Neural cell (in vitro differentiated cells): ENCODE measurements around the gene ATXN1L. TPM values are rescaled to one million over a fixed set of nuclear protein-coding genes. Genes with fewer than 3 reads are reported as not detected.

Experiments used
- H2AFZ ChIP-seq: fragments of 200-600, 300-800 bp; sonication (generic), shearing (Covaris generic); 2 replicates; pipeline ENCODE4 v1.6.0; 2014; ENCODE audit warnings: low read depth, mild to moderate bottlenecking, antibody characterized with exemption, low read length, moderate library complexity
- H3F3A ChIP-seq: fragments of 200-600 bp; shearing (Covaris generic); 2 replicates; pipeline ENCODE4 v1.6.1; 2016; ENCODE audit warnings: mild to moderate bottlenecking, moderate library complexity, mixed read lengths, antibody characterized with exemption, low read length; ENCODE audit not compliant: insufficient read depth, poor library complexity, severe bottlenecking
- H3K27ac ChIP-seq: fragments of 200-600, 300-800 bp; sonication (generic), shearing (Covaris generic); 2 replicates; pipeline ENCODE4 v1.5.1; 2014; ENCODE audit warnings: mild to moderate bottlenecking, low read length, moderate library complexity
- H3K27me3 ChIP-seq: fragments of 300-800, 200-600 bp; sonication (generic), shearing (Covaris generic); 2 replicates; pipeline ENCODE4 v1.6.0; 2014; ENCODE audit warnings: mild to moderate bottlenecking, low read depth, low read length, moderate library complexity; ENCODE audit not compliant: insufficient read depth
- H3K36me3 ChIP-seq: fragments of 300-800, 200-600 bp; sonication (generic), shearing (Covaris generic); 2 replicates; pipeline ENCODE4 v1.5.1; 2014; ENCODE audit warnings: mild to moderate bottlenecking, antibody characterized with exemption, low read length, moderate library complexity; ENCODE audit not compliant: insufficient read depth
- H3K4me2 ChIP-seq: fragments of 300-800, 200-600 bp; sonication (generic), shearing (Covaris generic); 2 replicates; pipeline ENCODE4 v1.6.0; 2014; ENCODE audit warnings: mild to moderate bottlenecking, low read length
- H3K4me3 ChIP-seq: fragments of 300-800, 200-600 bp; sonication (generic), shearing (Covaris generic); 2 replicates; pipeline ENCODE4 v1.5.1; 2014; ENCODE audit warnings: mild to moderate bottlenecking, low read length, moderate library complexity
- H3K79me2 ChIP-seq: fragments of 200-600 bp; shearing (Covaris generic); replicated peaks from 2 replicates; pipeline ENCODE4 v1.6.0; 2014; ENCODE audit warnings: mild to moderate bottlenecking, low read length, moderate library complexity; ENCODE audit not compliant: insufficient read depth
- H3K9ac ChIP-seq: fragments of 300-800, 200-600 bp; sonication (generic), shearing (Covaris generic); 2 replicates; pipeline ENCODE4 v1.6.1; 2016; ENCODE audit warnings: mild to moderate bottlenecking, low read length, mixed read lengths
- H3K9me2 ChIP-seq: fragments of 200-600 bp; shearing (Covaris generic); 2 replicates; pipeline ENCODE4 v1.6.1; 2016; ENCODE audit warnings: mild to moderate bottlenecking, low read length, mixed read lengths; ENCODE audit not compliant: insufficient read depth
- H3K9me3 ChIP-seq: fragments of 200-600, 300-800 bp; sonication (generic), shearing (Covaris generic); 2 replicates; pipeline ENCODE4 v1.6.1; 2016; ENCODE audit warnings: mild to moderate bottlenecking, mixed run types, low read length, moderate library complexity, mixed read lengths
- H4K20me1 ChIP-seq: fragments of 200-600 bp; shearing (Covaris generic); 2 replicates; pipeline ENCODE4 v1.6.1; 2016; ENCODE audit warnings: mild to moderate bottlenecking, mixed run types; ENCODE audit not compliant: insufficient read depth
- EP300 ChIP-seq: fragments of 450-650 bp; conservative IDR thresholded peaks from 2 replicates; pipeline ENCODE4 v1.6.1; 2014; ENCODE audit warnings: antibody characterized with exemption, mild to moderate bottlenecking, moderate library complexity; ENCODE audit not compliant: poor library complexity, severe bottlenecking
- MXI1 ChIP-seq: fragments of 450-650 bp; conservative IDR thresholded peaks from 2 replicates; pipeline ENCODE4 v1.6.1; 2014; ENCODE audit warnings: antibody characterized with exemption, mild to moderate bottlenecking; ENCODE audit not compliant: poor library complexity, severe bottlenecking
- POLR2AphosphoS5 ChIP-seq: IDR thresholded peaks from 2 replicates; pipeline ENCODE4 v1.6.1; 2012
- RAD21 ChIP-seq: fragments of 450-650 bp; conservative IDR thresholded peaks from 2 replicates; pipeline ENCODE4 v1.6.1; 2014; ENCODE audit warnings: antibody characterized with exemption, mild to moderate bottlenecking, moderate library complexity
- REST ChIP-seq: IDR thresholded peaks from 2 replicates; pipeline ENCODE4 v1.6.1; 2012; ENCODE audit warnings: borderline replicate concordance
- SMC3 ChIP-seq: fragments of 450-650 bp; conservative IDR thresholded peaks from 2 replicates; pipeline ENCODE4 v1.6.1; 2014; ENCODE audit warnings: antibody characterized with exemption, mild to moderate bottlenecking, moderate library complexity; ENCODE audit not compliant: poor library complexity
- TAF1 ChIP-seq: IDR thresholded peaks from 2 replicates; pipeline ENCODE4 v1.6.1; 2012; ENCODE audit warnings: low read depth
- polyA plus RNA-seq: library from polyadenylated mRNA; depleted of rRNA; stranded (reverse); fragments of >200 nt; gene quantifications from 2 replicates; pipeline ENCODE4 v1.2.3, GENCODE V29; 2014

Gene ATXN1L
- polyA plus RNA-seq, 1 donor from 2014 or later, result 9.5 TPM

GRCh38 chr16:71852561-71852960, 6.8 kb downstream of the ATXN1L start:
- Histone ChIP-seq H3K9me2 (no peaks in the 10 kb centered on the region), H3K9me3 (no peaks in the 10 kb centered on the region), H3K4me3 (no peak overlapping the region), H3K27me3 (no peaks in the 10 kb centered on the region), H4K20me1 (no peaks in the 10 kb centered on the region), H3K9ac (no peak overlapping the region), H3F3A (no peaks in the 10 kb centered on the region), H3K27ac (no peak overlapping the region), H3K79me2 (peaks cover 6% of the 10 kb centered on the region), H3K4me2 (no peak overlapping the region), H2AFZ (no peak overlapping the region), H3K36me3 (no peaks in the 10 kb centered on the region)
- no peak for TF ChIP-seq REST
- TF ChIP-seq EP300, result no peak
- no peak for TF ChIP-seq RAD21
- no peak for TF ChIP-seq SMC3

- no peaks in the 10 kb centered on the region for H3K36me3 ChIP-seq
- no peaks in the 10 kb centered on the region for H3K27me3 ChIP-seq
- H3K79me2 ChIP-seq, result no peaks in the 10 kb centered on the region
- H3K9ac ChIP-seq, result no peak overlapping the region
- no peak overlapping the region for H3K4me2 ChIP-seq
- H3K4me3 ChIP-seq, result no peak overlapping the region
- no peak overlapping the region for H2AFZ ChIP-seq
- TF ChIP-seq REST (no peak), RAD21 (no peak), TAF1 (no peak), POLR2AphosphoS5 (no peak), EP300 (no peak), MXI1 (no peak)
- H3K9me2 ChIP-seq, result no peaks in the 10 kb centered on the region
- no peak overlapping the region for H3K27ac ChIP-seq
- no peaks in the 10 kb centered on the region for H3F3A ChIP-seq
- H4K20me1 ChIP-seq, result no peaks in the 10 kb centered on the region
- no peaks in the 10 kb centered on the region for H3K9me3 ChIP-seq
These were observed 7.6 kb downstream of the ATXN1L start for GRCh38 chr16:71853413-71853812.
